HG02938 (cell line): ENCODE data around the gene TCF12.

ENCODE experiments used
- ATAC-seq: cut with Tn5 transposase; IDR thresholded peaks from one replicate; pipeline ENCODE4 v1.9.1; 2021; ENCODE audit warnings: mild to moderate bottlenecking, moderate library complexity; ENCODE audit not compliant: unreplicated experiment

Gene TCF12

GRCh38 chr15:57236561-57237300 is 318.3 kb downstream of the TCF12 start:
- no peak for ATAC-seq

- no peak for ATAC-seq
Measured at GRCh38 chr15:57237301-57237642, 318.8 kb downstream of the TCF12 start.

DNA sequence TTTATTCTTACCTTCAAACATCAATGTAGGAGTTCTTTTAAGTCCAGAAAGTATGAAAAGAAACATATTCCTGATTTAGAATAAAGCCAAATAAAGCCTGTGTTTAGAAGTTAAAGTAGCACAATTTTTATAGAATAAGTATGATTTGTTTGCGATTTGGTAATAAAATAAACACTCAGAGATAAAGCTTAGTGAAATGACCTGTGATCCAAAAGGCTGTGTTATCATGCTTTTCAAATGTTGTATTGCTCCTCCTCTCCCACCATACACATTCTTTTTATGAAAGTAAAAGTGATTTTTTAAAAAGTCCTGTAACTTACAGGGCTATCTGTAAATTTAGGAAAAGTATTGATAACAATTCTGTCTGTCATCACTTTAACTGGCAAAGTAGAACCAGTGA is 319.2 kb downstream of the TCF12 start:
- ATAC-seq = no peak

- no peak for ATAC-seq
Measured at GRCh38 chr15:57245130-57245529, 326.7 kb downstream of the TCF12 start.

DNA sequence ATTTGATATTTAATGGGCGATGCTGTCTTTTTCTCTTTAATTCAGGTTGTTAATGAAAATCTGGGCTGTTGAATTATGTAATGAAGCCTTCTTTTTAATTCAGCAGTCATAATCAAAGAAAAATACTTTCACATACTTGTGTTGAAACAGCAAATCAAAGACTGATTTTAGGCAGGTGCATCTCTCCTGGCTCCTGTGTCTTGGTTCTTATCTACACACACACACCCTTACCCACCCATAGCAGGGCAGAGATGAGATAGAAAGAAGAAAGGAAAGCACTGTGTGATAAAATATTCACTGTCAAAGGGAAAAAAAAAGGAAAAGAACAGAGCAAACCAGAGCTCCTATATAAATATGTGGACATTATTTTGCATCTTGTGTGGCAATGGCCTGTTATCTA is 327.3 kb downstream of the TCF12 start:
- no peak for ATAC-seq

DNA sequence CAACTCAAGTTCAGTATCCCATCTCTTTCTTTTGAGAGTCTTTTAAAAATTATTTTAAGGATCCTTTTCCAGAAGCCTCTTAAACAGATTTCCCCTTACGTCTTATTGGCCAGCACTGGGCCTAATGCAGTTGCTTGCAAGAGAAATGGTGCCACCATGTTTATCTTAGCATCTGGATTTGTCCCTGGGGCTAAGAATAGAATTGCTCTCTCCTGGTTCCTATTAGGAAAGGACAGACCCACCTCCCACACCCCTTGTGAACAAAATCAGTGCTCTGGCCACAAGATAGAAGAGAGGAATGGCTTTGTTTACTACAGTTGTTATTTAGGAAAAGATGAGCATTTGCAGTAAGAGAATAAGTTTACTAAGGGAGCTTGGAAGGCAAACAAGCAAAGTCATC is 329.6 kb downstream of the TCF12 start:
- ATAC-seq = no peak

DNA sequence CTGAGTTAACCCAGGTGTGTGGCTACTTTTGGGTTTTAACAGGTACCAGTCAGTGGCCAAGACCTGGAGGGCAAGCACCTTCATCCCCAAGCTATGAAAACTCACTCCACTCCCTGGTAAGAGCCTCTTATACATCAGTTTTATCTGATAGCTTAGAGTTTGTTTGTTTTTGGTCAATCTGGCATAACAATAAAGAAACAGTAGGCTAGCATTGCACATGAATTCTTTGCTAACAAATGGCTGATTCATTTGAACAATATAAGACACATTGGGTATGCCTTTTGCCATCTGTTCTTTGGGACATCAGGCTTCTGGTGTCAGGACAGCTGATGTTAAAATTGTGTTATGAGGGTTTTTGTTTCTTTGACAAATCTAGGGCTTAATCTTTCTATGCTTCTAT is 332.9 kb downstream of the TCF12 start:
- no peak for ATAC-seq

- ATAC-seq = no peak
Measured at GRCh38 chr15:57251941-57252340, 333.5 kb downstream of the TCF12 start.

DNA sequence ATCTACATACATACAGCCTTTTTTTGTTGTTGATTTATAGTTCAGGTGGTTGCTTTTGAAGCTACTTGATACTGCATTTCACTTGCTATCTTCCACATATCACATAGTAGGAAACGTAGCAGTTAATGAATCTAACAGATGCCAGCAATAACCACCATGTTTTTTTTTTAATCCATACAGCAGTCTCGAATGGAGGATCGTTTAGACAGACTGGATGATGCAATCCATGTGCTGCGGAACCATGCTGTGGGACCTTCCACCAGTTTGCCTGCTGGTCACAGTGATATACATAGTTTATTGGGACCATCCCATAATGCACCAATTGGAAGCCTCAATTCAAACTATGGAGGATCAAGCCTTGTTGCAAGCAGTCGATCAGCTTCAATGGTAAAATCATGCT is 334.6 kb downstream of the TCF12 start:
- no peak for ATAC-seq

DNA sequence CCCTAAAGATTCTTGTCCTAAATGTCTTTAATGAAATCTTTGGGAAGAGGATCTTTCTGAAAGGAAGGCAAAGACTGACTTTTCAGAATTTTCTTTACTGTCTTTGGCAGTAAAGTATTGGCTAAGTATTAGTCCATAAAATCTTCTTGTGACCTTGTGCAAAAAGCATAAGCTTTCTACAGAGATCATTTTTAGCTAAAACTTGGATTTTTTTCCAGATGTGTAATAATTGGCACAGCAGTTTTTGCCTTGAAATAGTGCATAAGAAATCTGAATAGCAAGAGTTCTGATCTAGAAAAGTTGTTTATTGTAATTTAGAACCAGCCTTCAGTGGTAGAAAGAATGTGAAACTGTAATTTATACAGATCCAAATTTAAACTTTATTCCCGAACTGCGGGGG is 335.1 kb downstream of the TCF12 start:
- ATAC-seq = no peak

DNA sequence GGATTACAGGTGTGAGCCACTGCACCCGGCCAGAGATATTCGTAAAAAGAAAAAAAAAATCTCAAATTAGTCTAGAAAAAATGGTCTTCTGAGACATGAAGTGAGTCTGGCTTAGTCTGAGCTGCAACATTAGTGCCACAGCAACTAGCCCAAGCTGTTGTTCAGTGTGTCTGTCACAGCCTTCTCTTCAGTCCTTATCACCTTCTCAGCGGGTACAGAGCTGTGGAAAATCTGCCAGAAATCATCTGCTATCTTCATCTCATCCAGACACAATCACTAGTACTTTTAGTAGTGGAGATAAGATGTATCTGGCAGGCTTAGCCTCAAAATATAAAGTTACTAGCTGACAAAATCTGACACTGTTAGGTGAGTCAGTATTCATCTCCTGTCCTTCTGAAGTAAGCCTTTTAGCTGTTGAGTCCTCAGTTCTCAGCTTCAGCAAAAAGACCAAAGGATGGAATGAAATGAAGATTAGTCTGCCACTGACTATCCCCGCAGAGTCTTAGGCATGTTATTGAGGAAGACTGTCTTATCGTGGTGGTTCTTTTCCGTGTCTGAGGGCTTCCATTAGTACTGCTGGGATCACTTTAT is 337.4 kb downstream of the TCF12 start:
- no peak for ATAC-seq

GRCh38 chr15:57256939-57257338 is 338.5 kb downstream of the TCF12 start:
- no peak for ATAC-seq

GRCh38 chr15:57259568-57260040 is 341.2 kb downstream of the TCF12 start:
- ATAC-seq = no peak

GRCh38 chr15:57263520-57263919 is 345.1 kb downstream of the TCF12 start:
- ATAC-seq = no peak

DNA sequence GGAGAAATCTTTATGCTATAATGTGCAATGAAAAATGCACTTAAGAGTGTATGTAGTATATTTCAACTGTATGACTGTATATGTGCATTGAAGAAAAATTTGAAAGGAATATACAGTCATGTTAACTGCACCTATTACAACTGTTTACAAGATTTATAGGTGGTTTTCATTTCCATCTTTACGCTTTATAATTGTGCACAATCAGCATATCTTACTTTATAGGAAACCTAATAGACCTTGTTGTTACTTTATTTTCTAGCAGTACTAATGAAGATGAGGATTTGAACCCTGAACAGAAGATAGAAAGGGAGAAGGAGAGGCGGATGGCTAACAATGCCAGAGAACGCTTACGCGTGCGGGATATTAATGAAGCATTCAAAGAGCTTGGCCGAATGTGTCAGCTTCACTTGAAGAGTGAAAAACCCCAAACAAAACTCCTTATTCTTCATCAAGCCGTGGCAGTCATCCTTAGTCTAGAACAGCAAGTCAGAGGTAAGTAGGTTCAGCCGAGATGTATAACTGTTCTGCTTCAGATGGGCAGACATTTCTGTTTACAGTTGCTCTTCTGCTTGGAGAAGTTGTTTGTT is 354.4 kb downstream of the TCF12 start:
- ATAC-seq = no peak

- no peak for ATAC-seq
Measured at GRCh38 chr15:57273402-57273801, 355.0 kb downstream of the TCF12 start.

- ATAC-seq = no peak
Measured at GRCh38 chr15:57278439-57278838, 360.0 kb downstream of the TCF12 start.

DNA sequence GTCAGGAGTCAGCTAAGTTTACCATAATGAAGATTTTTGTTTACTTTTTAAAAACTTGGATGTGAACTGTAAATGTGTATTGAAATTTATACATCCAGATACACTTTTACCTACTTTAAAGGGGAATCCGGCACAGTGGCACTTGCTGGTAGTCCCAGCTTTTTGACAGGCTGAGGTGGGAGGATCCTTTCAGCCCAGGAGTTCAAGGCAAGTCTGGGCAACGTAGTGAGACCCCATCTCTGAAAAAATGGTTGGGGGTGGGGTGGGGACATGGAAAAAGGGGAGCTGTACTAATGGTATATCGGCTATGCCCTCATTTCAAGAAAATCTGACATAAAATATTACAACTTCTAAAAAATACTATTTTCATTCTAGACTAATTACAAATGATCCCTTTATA is 362.0 kb downstream of the TCF12 start:
- no peak for ATAC-seq

- ATAC-seq = no peak
Measured at GRCh38 chr15:57281321-57281720, 362.9 kb downstream of the TCF12 start.

- no peak for ATAC-seq
Measured at GRCh38 chr15:57282686-57283085, 364.2 kb downstream of the TCF12 start.

- no peak for ATAC-seq
Measured at GRCh38 chr15:57283774-57284503, 365.5 kb downstream of the TCF12 start.

DNA sequence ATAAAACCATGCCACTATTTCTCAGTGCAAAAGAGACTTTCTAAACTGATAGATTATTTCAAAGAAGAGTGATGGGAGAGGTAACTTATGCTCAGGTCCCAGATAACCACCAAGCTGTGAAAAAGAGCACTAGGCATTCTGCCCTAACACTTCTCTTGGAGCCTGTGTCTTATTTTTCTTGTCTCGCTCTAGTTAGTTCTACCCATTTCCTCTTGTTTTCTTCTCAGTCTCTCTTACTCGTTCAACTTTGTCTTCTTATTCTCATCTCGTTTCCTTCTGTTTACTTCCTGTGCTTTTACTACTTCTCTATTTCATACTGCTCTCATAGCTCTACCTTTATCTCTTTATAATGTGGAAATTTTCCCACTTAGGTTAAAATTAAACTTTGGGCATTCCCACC is 366.1 kb downstream of the TCF12 start:
- ATAC-seq = peak; percentile 41
